Medulla oblongata (tissue), 1 donor: ENCODE measurements around the gene SETD2.
A peak's percentile ranks its signal among the peaks of the same experiment; 100 is the strongest.
"Not testable (repeated sequence)": the region's sequence is repeated elsewhere in the genome, so short reads cannot be mapped to it uniquely, and the experiment has no call there.

Experiments used
- DNase-seq: peaks from one replicate; pipeline ENCODE4 v3.0.0-alpha.2; 2015; ENCODE audit errors: extremely low spot score

SETD2 gene

GRCh38 chr3:47102081-47102600 is 61.8 kb downstream of the SETD2 start:
- DNase-seq = no peak

DNA sequence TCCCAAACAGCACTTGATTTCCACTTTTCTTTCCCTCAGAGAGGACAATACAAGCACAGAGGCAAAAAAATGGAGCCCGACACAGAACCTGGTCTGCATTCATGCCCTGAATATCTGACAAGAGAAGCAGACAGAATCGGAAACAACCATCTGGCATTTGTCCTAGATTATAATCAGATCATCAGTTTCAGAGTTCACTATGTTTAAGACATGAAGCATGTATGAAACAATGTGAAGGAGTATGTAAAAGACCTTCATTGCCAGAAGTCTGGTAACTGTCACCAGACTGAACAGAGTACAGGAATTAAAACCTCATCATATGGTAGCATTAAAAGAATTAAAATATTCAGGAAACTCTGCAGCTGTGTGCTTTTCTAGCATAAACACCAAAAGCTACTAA is 65.0 kb downstream of the SETD2 start:
- DNase-seq = no peak

DNA sequence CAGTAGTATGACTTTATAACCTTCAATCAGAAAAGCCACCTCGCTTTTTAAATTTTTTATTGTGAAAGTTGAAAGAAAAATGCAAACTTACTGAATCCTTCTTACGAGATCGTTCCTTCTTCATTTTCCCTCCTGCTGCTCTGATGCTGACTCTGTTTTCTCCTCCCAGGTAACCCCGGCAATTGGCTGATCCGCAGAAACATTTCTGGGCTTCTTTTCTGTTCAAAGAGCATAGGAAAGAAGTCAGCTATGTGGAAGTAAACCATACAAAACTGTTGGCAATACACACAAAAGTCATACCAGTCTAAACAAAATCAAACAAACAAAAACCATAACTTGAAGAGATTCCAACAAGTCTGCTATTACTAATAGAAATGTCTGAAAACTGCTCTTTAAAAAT is 66.0 kb downstream of the SETD2 start:
- peak; percentile 62 for DNase-seq

- no peak for DNase-seq
These were observed 67.0 kb downstream of the SETD2 start for GRCh38 chr3:47096959-47097358.

DNA sequence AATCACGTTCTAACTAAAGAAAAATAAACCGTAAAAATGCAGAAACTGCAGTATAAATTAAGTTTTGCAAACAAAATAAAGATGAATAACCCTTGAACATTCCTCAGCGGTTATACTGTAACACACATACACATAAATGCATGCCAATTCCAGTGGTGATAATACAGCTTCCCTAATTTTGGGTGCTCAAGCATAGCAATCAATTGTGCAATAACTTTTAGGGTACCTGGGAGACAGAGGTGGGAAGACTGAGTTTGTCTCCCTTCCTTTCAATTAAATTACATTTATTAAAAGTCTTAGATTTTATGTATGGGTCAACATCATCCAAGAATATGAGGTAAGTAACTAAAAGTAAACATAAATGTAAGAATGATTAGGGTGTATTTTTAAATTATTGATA is 71.8 kb downstream of the SETD2 start:
- no peak for DNase-seq

DNA sequence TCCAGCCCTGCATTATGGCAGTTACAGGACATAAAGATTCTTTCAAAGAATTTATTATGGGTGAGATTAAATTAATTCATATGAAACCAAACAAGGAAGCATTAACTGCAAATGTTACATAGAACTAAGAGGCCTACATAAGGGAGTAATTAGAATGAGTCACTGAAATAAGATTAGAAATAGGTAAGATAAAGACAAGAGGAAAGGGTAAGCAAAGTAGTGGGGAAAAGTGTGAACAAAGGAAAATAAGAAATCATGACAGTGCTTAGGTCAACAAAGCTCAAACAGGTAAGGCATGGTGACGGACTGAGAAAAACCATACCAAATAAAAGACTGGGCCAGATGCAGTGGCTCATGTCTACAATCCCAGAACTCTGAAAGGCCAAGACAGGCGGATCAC is 74.3 kb downstream of the SETD2 start:
- no peak for DNase-seq

DNA sequence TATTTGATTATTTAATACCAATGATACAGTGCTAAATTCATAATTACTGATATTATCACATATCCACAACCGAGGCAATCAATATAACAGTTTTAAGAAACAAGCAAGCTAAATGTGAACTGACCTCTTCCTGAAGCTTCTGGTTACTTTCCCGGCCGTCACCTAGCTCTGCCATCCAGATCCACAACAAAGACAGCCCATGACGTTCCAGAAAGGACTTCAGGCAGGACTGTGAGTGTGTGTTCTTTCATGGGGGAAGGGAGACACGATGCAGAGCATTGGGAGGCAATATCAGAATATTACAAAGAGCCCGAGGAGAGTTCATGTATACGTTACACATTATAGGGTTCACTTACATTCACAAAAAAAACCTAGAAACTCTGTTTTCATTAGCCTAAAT is 77.8 kb downstream of the SETD2 start:
- peak; percentile 61 for DNase-seq

- no peak for DNase-seq
These were observed 80.1 kb downstream of the SETD2 start for GRCh38 chr3:47083786-47084185.

DNA sequence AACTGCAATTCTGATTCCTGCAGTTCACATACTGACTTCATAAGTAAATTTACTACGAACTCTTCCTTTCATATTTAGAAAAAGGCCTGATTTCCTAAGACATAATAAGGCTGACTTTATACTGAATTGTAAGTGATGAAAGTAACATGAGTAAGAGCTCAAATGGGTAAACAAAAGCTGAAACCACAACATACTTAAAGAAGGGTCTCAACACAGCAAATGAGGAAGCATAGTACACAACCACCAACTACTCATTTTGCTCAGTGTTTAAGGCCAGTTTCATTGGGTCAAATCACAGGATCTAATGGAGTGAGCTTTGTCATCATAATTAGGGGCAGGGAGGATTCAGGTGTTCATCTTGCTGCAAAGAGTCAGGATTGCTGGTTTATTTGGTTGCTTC is 81.4 kb downstream of the SETD2 start:
- DNase-seq = no peak

DNA sequence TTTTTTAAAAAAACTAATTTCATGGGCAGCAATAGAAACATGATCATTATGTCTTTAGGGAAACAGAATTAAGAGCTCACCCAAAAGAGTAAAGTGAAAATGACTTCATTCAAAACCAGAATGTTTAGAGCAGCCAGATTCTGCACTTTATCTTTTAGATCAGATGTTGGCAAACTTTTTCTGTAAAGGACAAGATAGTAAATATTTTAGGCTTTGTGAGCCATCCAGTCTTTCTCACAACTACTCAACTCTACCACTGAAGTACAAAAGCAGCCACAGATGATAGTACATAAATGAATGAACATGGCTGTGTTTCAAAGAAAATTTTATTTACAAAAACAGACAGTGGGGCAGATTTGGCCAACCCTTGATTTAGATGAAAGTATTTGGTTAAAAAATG is 84.5 kb downstream of the SETD2 start:
- DNase-seq = no peak

- no peak for DNase-seq
These were observed 90.2 kb downstream of the SETD2 start for GRCh38 chr3:47073685-47074084.

GRCh38 chr3:47070770-47071169 is 93.1 kb downstream of the SETD2 start:
- no peak for DNase-seq

- DNase-seq = not testable (repeated sequence)
These were observed 97.7 kb downstream of the SETD2 start for GRCh38 chr3:47066259-47066658.

DNA sequence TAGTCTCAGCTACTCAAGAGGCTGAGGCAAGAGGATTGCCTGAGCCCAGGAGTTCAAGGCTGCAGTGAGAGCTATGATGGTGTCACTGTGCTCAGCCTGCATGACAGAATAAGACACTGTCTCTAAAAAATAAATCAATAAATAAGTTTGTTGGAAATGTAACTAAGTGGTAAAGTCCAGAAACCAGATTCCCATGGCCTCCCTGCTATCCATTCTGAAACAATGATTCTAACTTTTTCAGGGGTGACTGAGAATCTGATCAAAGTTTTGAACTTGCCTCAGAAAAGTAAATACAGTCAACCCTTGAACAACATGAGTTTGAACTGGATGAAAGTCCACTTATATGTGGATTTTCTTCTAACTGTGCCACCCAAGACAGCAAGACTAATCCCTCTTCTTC is 98.2 kb downstream of the SETD2 start:
- no peak for DNase-seq

- no peak for DNase-seq
These were observed 98.9 kb downstream of the SETD2 start for GRCh38 chr3:47065058-47065457.

GRCh38 chr3:47057212-47057671 is 106.7 kb downstream of the SETD2 start:
- no peak for DNase-seq

GRCh38 chr3:47056705-47057104 is 107.2 kb downstream of the SETD2 start:
- DNase-seq = no peak

DNA sequence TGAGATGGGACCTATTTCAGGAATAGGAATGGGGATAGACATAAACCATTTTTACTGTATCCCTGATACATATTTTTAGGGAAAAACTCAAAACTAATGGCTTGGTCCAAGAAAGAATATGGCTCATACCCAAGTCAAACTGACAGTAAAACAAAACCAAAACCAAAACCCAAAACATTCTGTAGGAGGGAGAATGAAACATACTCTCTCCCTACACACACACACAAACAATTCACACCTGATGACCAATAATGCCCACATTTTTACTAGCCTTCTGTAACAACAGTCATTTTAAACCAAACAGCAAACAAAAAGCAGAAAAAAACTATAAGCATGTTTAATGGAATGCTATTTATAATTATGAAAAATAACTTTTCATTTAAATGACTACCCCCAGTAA is 109.5 kb downstream of the SETD2 start:
- DNase-seq = no peak

GRCh38 chr3:47047673-47048072 is 116.2 kb downstream of the SETD2 start:
- DNase-seq = no peak

- DNase-seq = no peak
These were observed 116.8 kb downstream of the SETD2 start for GRCh38 chr3:47047069-47047468.

GRCh38 chr3:47042231-47042791 is 121.6 kb downstream of the SETD2 start:
- no peak for DNase-seq

GRCh38 chr3:47041114-47041513 is 122.8 kb downstream of the SETD2 start:
- no peak for DNase-seq

GRCh38 chr3:47037302-47037701 is 126.6 kb downstream of the SETD2 start:
- not testable (repeated sequence) for DNase-seq

GRCh38 chr3:47036145-47036544 is 127.8 kb downstream of the SETD2 start:
- DNase-seq = no peak
